Measurements from ENCODE around the gene COL2A1.

GRCh38 chr12:48009471-48009870 is 5.2 kb upstream of the COL2A1 start:
- TF ChIP-seq, protein P1, sequence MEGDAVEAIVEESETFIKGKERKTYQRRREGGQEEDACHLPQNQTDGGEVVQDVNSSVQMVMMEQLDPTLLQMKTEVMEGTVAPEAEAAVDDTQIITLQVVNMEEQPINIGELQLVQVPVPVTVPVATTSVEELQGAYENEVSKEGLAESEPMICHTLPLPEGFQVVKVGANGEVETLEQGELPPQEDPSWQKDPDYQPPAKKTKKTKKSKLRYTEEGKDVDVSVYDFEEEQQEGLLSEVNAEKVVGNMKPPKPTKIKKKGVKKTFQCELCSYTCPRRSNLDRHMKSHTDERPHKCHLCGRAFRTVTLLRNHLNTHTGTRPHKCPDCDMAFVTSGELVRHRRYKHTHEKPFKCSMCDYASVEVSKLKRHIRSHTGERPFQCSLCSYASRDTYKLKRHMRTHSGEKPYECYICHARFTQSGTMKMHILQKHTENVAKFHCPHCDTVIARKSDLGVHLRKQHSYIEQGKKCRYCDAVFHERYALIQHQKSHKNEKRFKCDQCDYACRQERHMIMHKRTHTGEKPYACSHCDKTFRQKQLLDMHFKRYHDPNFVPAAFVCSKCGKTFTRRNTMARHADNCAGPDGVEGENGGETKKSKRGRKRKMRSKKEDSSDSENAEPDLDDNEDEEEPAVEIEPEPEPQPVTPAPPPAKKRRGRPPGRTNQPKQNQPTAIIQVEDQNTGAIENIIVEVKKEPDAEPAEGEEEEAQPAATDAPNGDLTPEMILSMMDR (optimal IDR thresholded peaks at IDR 0.05 in 1 of 3, IDR thresholded peaks at IDR 0.05 in 1 of 3, conservative IDR thresholded peaks at IDR 0.05 in 1 of 3; ENCODE audit: extremely low read depth in 1 of 3, insufficient read depth in 2 of 3, low read length in 3 of 3): no peak
- no peak for TF ChIP-seq EZH2 (IDR thresholded peaks at IDR 0.05; ENCODE audit: low read length)

All from keratinocyte (primary cell).